ENCODE results near the gene IKZF1.

GRCh38 chr7:50356212-50356944 is 51.9 kb downstream of the IKZF1 start:
- TF ChIP-seq EZH2 (IDR thresholded peaks at IDR 0.05) (no peak), POLR2AphosphoS5 (IDR thresholded peaks at IDR 0.05; ENCODE audit: borderline replicate concordance, low read depth, low read length) (no peak), FOXP2 (optimal IDR thresholded peaks at IDR 0.05; ENCODE audit: control extremely low read depth, extremely low read length, insufficient read depth) (no peak)
